HEK293T (cell line): ENCODE data around the gene UTP4.

Source experiments
- ARNT ChIP-seq: fragments of 450-650 bp; IDR thresholded peaks from 2 replicates; pipeline ENCODE4 v1.6.1; 2017; ENCODE audit warnings: mild to moderate bottlenecking
- BHLHE40 ChIP-seq: fragments of 450-650 bp; IDR thresholded peaks from 2 replicates; pipeline ENCODE4 v1.6.1; 2016; ENCODE audit warnings: mild to moderate bottlenecking, moderate library complexity, borderline replicate concordance
- CTBP1 ChIP-seq: fragments of 450-650 bp; IDR thresholded peaks from 2 replicates; pipeline ENCODE4 v1.6.1; 2016; ENCODE audit warnings: borderline replicate concordance
- ELF4 ChIP-seq: fragments of 450-650 bp; IDR thresholded peaks from 2 replicates; pipeline ENCODE4 v1.6.1; 2017; ENCODE audit warnings: antibody characterized with exemption
- FOXA1 ChIP-seq: fragments of 450-650 bp; IDR thresholded peaks from 2 replicates; pipeline ENCODE4 v1.6.1; 2016; ENCODE audit warnings: mild to moderate bottlenecking
- FOXK2 ChIP-seq: fragments of 450-650 bp; IDR thresholded peaks from 2 replicates; pipeline ENCODE4 v1.6.1; 2016; ENCODE audit warnings: mild to moderate bottlenecking
- FOXM1 ChIP-seq: fragments of 450-650 bp; IDR thresholded peaks from 2 replicates; pipeline ENCODE4 v1.6.1; 2017; ENCODE audit warnings: mild to moderate bottlenecking, borderline replicate concordance
- HDGF ChIP-seq: fragments of 450-650 bp; IDR thresholded peaks from 2 replicates; pipeline ENCODE4 v1.6.1; 2017; ENCODE audit warnings: antibody characterized with exemption, borderline replicate concordance
- LEF1 ChIP-seq: fragments of 450-650 bp; IDR thresholded peaks from 2 replicates; pipeline ENCODE4 v1.6.1; 2017; ENCODE audit warnings: mild to moderate bottlenecking, borderline replicate concordance
- NFRKB ChIP-seq: fragments of 450-650 bp; IDR thresholded peaks from 2 replicates; pipeline ENCODE4 v1.6.1; 2016; ENCODE audit warnings: mild to moderate bottlenecking, moderate library complexity
- SP1 ChIP-seq: fragments of 450-650 bp; IDR thresholded peaks from 2 replicates; pipeline ENCODE4 v1.6.1; 2017
- SUZ12 ChIP-seq: fragments of 450-650 bp; IDR thresholded peaks from 2 replicates; pipeline ENCODE4 v1.6.1; 2016; ENCODE audit warnings: mild to moderate bottlenecking
- TARDBP ChIP-seq: fragments of 450-650 bp; IDR thresholded peaks from 2 replicates; pipeline ENCODE4 v1.6.1; 2016

DNA sequence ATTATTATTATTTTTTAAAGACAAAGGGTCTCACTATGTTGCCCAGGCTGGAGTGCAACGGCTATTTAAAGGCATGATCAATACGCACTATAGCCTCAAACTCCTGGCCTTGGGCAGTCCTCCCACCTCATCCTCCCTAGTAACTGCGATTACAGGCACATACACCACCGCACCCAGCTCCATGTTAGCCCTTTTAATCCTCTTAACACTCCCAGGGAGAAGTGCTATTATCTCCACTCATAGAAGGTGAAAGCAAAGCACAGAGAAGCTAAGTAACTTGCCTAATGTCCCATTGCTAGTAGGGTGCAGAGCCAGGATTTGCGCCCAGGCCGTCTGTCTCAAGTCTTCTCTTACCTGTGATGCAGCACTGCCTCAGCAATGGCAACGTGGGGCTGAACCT is 22.0 kb upstream of the UTP4 start:
- no peak for TF ChIP-seq TARDBP
- TF ChIP-seq ARNT = no peak
- no peak for TF ChIP-seq SP1
- TF ChIP-seq BHLHE40 = no peak
- TF ChIP-seq FOXM1 = no peak
- TF ChIP-seq LEF1 = no peak
- no peak for TF ChIP-seq FOXK2
- no peak for TF ChIP-seq HDGF
- TF ChIP-seq FOXA1 = no peak
- TF ChIP-seq NFRKB = no peak
- TF ChIP-seq CTBP1 = no peak
- no peak for TF ChIP-seq SUZ12
- TF ChIP-seq ELF4 = no peak
